Loucy (cell line): ENCODE results near the gene MKRN2.

Source experiments
- CTCF ChIP-seq: fragments of 200-600 bp; sonication (generic); conservative IDR thresholded peaks from 2 replicates; pipeline ENCODE4 v1.5.1; 2014; ENCODE audit warnings: mild to moderate bottlenecking, antibody characterized with exemption, low read length
- EZH2phosphoT487 ChIP-seq: fragments of 200-600 bp; IDR thresholded peaks from 2 replicates; pipeline ENCODE4 v1.6.1; 2018; ENCODE audit warnings: antibody characterized with exemption, mild to moderate bottlenecking, moderate library complexity, borderline replicate concordance

- TF ChIP-seq CTCF (no peak), EZH2phosphoT487 (no peak)
Measured at GRCh38 chr3:12509466-12509865, 47.4 kb upstream of the MKRN2 start.
